ENCODE data around the gene TUBB. TPM values are rescaled to one million over a fixed set of nuclear protein-coding genes. Genes with fewer than 3 reads are reported as not detected.
A peak's percentile ranks its signal among the peaks of the same experiment; 100 is the strongest.

Gene TUBB
- total RNA-seq, 1 experiment from 2014 or later = 742 TPM

- ChIA-PET CTCF (interaction anchor here (0.6 to 1.9 kb wide), 4 partner anchors 9 to 90 kb away, joined by 3 to 7 read pairs (median 3); partner anchors contain the start of genes FLOT1 and MDC1), POLR2A (interaction anchor here (0.6 to 1.1 kb wide), 2 partner anchors 29 to 73 kb away, joined by 5 to 6 read pairs; partner anchors contain the start of gene MDC1)
- Mint-ChIP-seq H3K27me3 (ENCODE audit: insufficient read depth, unreplicated experiment) (no peaks in the 10 kb centered on the region), H3K4me3 (ENCODE audit: unreplicated experiment) (peak overlapping the region; percentile 82), H3K9me3 (ENCODE audit: unreplicated experiment) (no peaks in the 10 kb centered on the region), H3K4me1 (ENCODE audit: low read depth, unreplicated experiment) (peaks cover 49% of the 10 kb centered on the region), H3K27ac (ENCODE audit: unreplicated experiment) (peak overlapping the region; percentile 68), H3K36me3 (ENCODE audit: insufficient read depth, unreplicated experiment) (peaks cover 10% of the 10 kb centered on the region)
- Histone ChIP-seq H3K36me3 (ENCODE audit: control insufficient read depth, insufficient read depth, low read length) (no peaks in the 10 kb centered on the region), H3K27me3 (replicated peaks; ENCODE audit: control insufficient read depth, insufficient read depth, low read length) (no peaks in the 10 kb centered on the region), H3K4me1 (peaks cover 22% of the 10 kb centered on the region), H3K4me3 (ENCODE audit: low read depth, low read length) (peak overlapping the region; percentile 78), H3K9me3 (no peaks in the 10 kb centered on the region)
- intact Hi-C loops (cut with micrococcal nuclease; ENCODE audit: unreplicated experiment) = no loop called here
- TSS peak; percentile 68 for BruUV-seq (replicated peaks)
- DNase-seq = peak in 1 of 2 experiments; percentile 22
- no peak for TF ChIP-seq CTCF (IDR thresholded peaks at IDR 0.05; ENCODE audit: insufficient read depth in 1 of 2, low read depth in 1 of 2, low read length in 1 of 2, severe bottlenecking in 1 of 2, unreplicated experiment in 1 of 2)
These were observed 32.3 kb upstream of the TUBB start for GRCh38 chr6:30687659-30688431.

- DNase-seq = no peak
- Mint-ChIP-seq H3K27ac (ENCODE audit: unreplicated experiment) (no peak overlapping the region), H3K4me3 (ENCODE audit: unreplicated experiment) (peak overlapping the region; percentile 82), H3K36me3 (ENCODE audit: insufficient read depth, unreplicated experiment) (peaks cover 10% of the 10 kb centered on the region), H3K27me3 (ENCODE audit: insufficient read depth, unreplicated experiment) (no peaks in the 10 kb centered on the region), H3K4me1 (ENCODE audit: low read depth, unreplicated experiment) (peaks cover 49% of the 10 kb centered on the region), H3K9me3 (ENCODE audit: unreplicated experiment) (no peaks in the 10 kb centered on the region)
- Histone ChIP-seq H3K36me3 (ENCODE audit: control insufficient read depth, insufficient read depth, low read length) (no peaks in the 10 kb centered on the region), H3K4me3 (ENCODE audit: low read depth, low read length) (no peak overlapping the region), H3K9me3 (no peaks in the 10 kb centered on the region), H3K27me3 (replicated peaks; ENCODE audit: control insufficient read depth, insufficient read depth, low read length) (no peaks in the 10 kb centered on the region), H3K4me1 (peaks cover 19% of the 10 kb centered on the region)
- no TSS peak for BruUV-seq (replicated peaks)
- POLR2A ChIA-PET = interaction anchor here (1.4 kb wide), 1 partner anchor 29 kb away, joined by 3 read pairs; the partner anchor contains the start of gene MDC1
- no peak for TF ChIP-seq CTCF (IDR thresholded peaks at IDR 0.05; ENCODE audit: insufficient read depth in 1 of 2, low read depth in 1 of 2, low read length in 1 of 2, severe bottlenecking in 1 of 2, unreplicated experiment in 1 of 2)
- intact Hi-C loops (cut with micrococcal nuclease; ENCODE audit: unreplicated experiment) = no loop called here
- CTCF ChIA-PET = interaction anchor here (1.9 kb wide), 1 partner anchor 9 kb away, joined by 7 read pairs; no protein-coding TSS in a partner anchor
These were observed 31.6 kb upstream of the TUBB start for GRCh38 chr6:30688569-30688968.

- no peaks in the 10 kb centered on the region for H3K9me3 Mint-ChIP-seq (ENCODE audit: unreplicated experiment)
- CTCF ChIA-PET = interaction anchor here (1.0 kb wide), 1 partner anchor 13 kb away, joined by 3 read pairs; no protein-coding TSS in a partner anchor
- intact Hi-C loops (cut with micrococcal nuclease; ENCODE audit: unreplicated experiment) = no loop called here
- no peak overlapping the region for H3K27ac Mint-ChIP-seq (ENCODE audit: unreplicated experiment)
- no peaks in the 10 kb centered on the region for H3K36me3 ChIP-seq (ENCODE audit: control insufficient read depth, insufficient read depth, low read length)
- H3K4me1 Mint-ChIP-seq (ENCODE audit: low read depth, unreplicated experiment) = peaks cover 43% of the 10 kb centered on the region
- peak overlapping the region; percentile 82 for H3K4me3 Mint-ChIP-seq (ENCODE audit: unreplicated experiment)
- no peak overlapping the region for H3K4me3 ChIP-seq (ENCODE audit: low read depth, low read length)
- H3K4me1 ChIP-seq = peaks cover 19% of the 10 kb centered on the region
- H3K27me3 ChIP-seq (replicated peaks; ENCODE audit: control insufficient read depth, insufficient read depth, low read length) = no peaks in the 10 kb centered on the region
- no peaks in the 10 kb centered on the region for H3K9me3 ChIP-seq
- H3K27me3 Mint-ChIP-seq (ENCODE audit: insufficient read depth, unreplicated experiment) = no peaks in the 10 kb centered on the region
- peaks cover 10% of the 10 kb centered on the region for H3K36me3 Mint-ChIP-seq (ENCODE audit: insufficient read depth, unreplicated experiment)
- POLR2A ChIA-PET = interaction anchor here (1.4 kb wide), 1 partner anchor 28 kb away, joined by 3 read pairs; the partner anchor contains the start of gene MDC1
- BruUV-seq (replicated peaks) = no TSS peak
- no peak for TF ChIP-seq CTCF (IDR thresholded peaks at IDR 0.05; ENCODE audit: insufficient read depth in 1 of 2, low read depth in 1 of 2, low read length in 1 of 2, severe bottlenecking in 1 of 2, unreplicated experiment in 1 of 2)
- no peak for DNase-seq
These were observed 30.9 kb upstream of the TUBB start for GRCh38 chr6:30689022-30689865.

Measured in Caco-2 (cell line).